ENCODE results near the gene HAUS7. TPM values are rescaled to one million over a fixed set of nuclear protein-coding genes. Genes with fewer than 3 reads are reported as not detected.

Gene HAUS7
- total RNA-seq, 1 donor from 2014 or later, result 32.5 TPM

DNA sequence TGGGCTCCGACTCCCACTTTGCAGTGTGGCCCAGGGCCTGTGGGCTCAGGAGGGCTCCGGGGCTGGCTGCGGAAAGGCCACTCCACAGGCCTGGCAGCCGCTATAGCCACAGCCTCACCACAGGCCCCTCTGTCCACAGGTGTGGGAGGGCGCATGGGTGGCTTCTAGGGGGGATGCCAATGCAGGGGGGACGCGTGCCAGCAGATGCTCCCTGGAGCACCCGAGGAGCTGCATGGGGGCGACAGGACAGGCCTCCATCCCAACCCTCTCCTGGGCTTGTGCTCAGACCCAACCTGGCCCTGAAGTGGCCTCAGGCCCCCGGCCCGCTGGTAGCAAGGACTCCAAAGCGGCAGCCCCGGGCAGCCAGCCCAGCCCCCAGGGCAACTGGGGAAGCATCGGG, 32.4 kb upstream of the HAUS7 start:
- Mint-ChIP-seq H3K27ac (no peak overlapping the region), H3K4me3 (no peak overlapping the region), H3K9me3 (no peaks in the 10 kb centered on the region), H3K4me1 (ENCODE audit: unreplicated experiment) (no peaks in the 10 kb centered on the region), H3K36me3 (peaks cover 8% of the 10 kb centered on the region), H3K27me3 (no peaks in the 10 kb centered on the region)
- TF ChIP-seq, protein P1, sequence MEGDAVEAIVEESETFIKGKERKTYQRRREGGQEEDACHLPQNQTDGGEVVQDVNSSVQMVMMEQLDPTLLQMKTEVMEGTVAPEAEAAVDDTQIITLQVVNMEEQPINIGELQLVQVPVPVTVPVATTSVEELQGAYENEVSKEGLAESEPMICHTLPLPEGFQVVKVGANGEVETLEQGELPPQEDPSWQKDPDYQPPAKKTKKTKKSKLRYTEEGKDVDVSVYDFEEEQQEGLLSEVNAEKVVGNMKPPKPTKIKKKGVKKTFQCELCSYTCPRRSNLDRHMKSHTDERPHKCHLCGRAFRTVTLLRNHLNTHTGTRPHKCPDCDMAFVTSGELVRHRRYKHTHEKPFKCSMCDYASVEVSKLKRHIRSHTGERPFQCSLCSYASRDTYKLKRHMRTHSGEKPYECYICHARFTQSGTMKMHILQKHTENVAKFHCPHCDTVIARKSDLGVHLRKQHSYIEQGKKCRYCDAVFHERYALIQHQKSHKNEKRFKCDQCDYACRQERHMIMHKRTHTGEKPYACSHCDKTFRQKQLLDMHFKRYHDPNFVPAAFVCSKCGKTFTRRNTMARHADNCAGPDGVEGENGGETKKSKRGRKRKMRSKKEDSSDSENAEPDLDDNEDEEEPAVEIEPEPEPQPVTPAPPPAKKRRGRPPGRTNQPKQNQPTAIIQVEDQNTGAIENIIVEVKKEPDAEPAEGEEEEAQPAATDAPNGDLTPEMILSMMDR (conservative IDR thresholded peaks at IDR 0.05), result no peak
- no peak for DNase-seq (ENCODE audit: extremely low spot score, unreplicated experiment)

DNA sequence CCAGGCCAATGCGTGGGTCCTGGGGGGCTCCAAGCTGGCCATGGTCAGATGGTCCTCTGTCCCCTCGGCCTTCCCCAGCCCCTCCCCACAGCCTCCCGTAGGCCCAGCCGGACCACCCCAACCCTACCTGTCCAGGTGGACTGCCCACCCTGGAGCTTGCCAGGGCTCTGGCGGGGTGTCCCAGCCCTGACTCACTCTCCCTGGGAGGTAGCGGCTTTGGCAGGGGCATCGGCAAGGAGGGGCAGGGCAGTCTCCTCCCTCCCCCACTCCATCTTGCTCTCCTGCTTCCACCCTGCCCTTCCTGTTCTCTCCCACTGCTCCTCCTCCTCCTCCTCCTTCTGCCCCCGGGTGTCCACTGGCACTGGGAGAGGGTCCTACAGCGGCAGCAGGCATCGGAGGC, 31.8 kb upstream of the HAUS7 start:
- TF ChIP-seq, protein P1 (conservative IDR thresholded peaks at IDR 0.05), result no peak
- no peaks in the 10 kb centered on the region for H3K9me3 Mint-ChIP-seq
- no peak overlapping the region for H3K4me3 Mint-ChIP-seq
- H3K27ac Mint-ChIP-seq, result no peak overlapping the region
- no peaks in the 10 kb centered on the region for H3K27me3 Mint-ChIP-seq
- peaks cover 8% of the 10 kb centered on the region for H3K36me3 Mint-ChIP-seq
- no peak for DNase-seq (ENCODE audit: extremely low spot score, unreplicated experiment)
- H3K4me1 Mint-ChIP-seq (ENCODE audit: unreplicated experiment), result no peaks in the 10 kb centered on the region

DNA sequence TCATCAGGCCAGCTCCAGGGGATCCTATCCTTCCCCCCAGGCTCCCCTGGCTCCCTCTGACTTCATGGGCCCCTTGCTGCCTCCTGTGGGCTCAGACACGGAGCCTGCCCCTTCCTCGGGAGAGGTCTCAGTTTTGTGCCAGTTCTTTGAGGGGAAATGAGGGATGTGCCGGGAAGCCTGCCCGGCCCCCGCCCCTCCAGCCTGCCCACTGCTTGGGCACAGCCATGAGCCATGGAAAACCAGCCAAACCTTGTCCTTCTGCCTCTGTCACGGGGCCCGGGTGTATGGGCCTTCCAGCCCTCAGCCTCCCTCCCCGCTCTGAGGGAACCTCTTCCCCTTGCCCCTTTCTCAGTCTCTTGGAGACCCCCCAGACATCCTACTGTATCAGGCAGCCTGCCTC, 31.2 kb upstream of the HAUS7 start:
- peaks cover 8% of the 10 kb centered on the region for H3K36me3 Mint-ChIP-seq
- no peaks in the 10 kb centered on the region for H3K9me3 Mint-ChIP-seq
- no peak overlapping the region for H3K27ac Mint-ChIP-seq
- no peak overlapping the region for H3K4me3 Mint-ChIP-seq
- no peaks in the 10 kb centered on the region for H3K27me3 Mint-ChIP-seq
- TF ChIP-seq, protein P1 (conservative IDR thresholded peaks at IDR 0.05), result no peak
- H3K4me1 Mint-ChIP-seq (ENCODE audit: unreplicated experiment), result no peaks in the 10 kb centered on the region
- no peak for DNase-seq (ENCODE audit: extremely low spot score, unreplicated experiment)

DNA sequence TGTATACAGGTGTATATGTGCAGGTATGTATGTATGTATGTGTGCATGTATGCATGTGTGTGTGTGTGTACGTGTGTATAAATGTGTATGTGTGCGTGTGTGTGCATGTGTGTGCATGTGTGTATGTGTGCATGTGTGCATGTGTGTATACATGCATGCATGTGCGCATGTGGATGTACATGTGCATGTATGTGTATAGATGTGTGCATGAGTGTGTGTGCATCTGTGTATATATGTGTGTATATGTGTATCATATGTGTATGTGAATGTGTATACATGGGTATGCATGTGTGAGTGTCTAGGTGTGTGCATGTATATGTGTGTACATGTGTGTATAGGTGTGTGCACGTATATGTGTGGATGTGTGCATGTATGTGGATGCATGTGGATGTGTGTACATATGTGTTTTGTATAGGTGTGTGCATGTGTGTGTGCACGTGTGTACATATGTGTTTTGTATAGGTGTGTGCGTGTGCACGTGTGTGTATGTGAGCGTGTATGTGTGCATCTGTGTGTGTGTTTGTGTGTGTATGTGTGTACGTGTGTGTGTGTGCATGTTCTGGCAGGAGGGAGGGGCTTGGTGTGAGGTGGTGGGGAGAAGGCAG, 30.4 kb upstream of the HAUS7 start:
- TF ChIP-seq, protein P1 (conservative IDR thresholded peaks at IDR 0.05), result no peak
- Mint-ChIP-seq H3K9me3 (no peaks in the 10 kb centered on the region), H3K27ac (no peak overlapping the region), H3K36me3 (peaks cover 8% of the 10 kb centered on the region), H3K27me3 (no peaks in the 10 kb centered on the region), H3K4me3 (no peak overlapping the region), H3K4me1 (ENCODE audit: unreplicated experiment) (no peaks in the 10 kb centered on the region)
- no peak for DNase-seq (ENCODE audit: extremely low spot score, unreplicated experiment)

DNA sequence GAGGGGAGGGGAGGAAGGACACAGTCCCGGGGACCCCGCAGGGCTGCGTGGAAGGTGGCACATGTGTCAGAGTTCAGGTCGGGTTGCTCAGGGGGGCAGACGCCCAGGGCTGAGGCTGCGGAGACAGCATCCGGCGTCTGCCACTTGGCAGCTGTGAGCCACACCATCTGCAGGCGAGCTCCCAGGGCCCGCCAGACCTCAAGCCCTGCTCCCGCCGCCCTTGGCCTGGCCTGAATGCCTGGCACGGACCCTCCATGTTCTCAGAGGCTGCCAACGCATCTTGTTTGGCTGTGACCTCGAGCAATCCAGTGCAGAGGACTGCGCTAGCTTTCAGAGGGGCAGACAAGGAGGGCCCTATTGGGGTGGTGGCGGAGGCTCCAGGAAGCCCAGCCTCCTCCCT, 29.5 kb upstream of the HAUS7 start:
- DNase-seq (ENCODE audit: extremely low spot score, unreplicated experiment), result no peak
- H3K27ac Mint-ChIP-seq, result no peak overlapping the region
- H3K9me3 Mint-ChIP-seq, result no peaks in the 10 kb centered on the region
- H3K4me3 Mint-ChIP-seq, result no peak overlapping the region
- H3K27me3 Mint-ChIP-seq, result no peaks in the 10 kb centered on the region
- H3K4me1 Mint-ChIP-seq (ENCODE audit: unreplicated experiment), result no peaks in the 10 kb centered on the region
- H3K36me3 Mint-ChIP-seq, result peaks cover 8% of the 10 kb centered on the region
- TF ChIP-seq, protein P1 (conservative IDR thresholded peaks at IDR 0.05), result no peak

DNA sequence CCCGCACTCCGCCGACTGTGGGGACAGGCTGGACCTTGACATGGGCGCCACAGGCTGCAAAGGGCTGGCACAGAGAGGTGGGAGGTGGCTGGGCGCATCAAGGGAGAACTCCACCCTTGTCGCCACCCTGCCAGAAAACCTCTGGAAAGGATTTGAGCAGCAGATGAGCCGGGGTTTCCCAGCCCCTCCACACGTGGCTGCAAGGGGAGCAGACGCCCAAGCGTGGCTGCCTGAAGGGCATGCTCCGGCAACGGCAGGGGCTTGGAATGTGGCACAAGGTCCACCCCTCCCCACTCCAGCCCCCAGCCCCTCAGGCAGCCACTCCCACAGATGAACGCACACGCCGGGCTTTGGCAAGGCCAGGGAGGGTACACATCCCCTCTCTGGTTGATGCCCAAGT, 29.0 kb upstream of the HAUS7 start:
- no peaks in the 10 kb centered on the region for H3K27me3 Mint-ChIP-seq
- H3K27ac Mint-ChIP-seq, result no peak overlapping the region
- H3K9me3 Mint-ChIP-seq, result no peaks in the 10 kb centered on the region
- TF ChIP-seq, protein P1 (conservative IDR thresholded peaks at IDR 0.05), result no peak
- no peak overlapping the region for H3K4me3 Mint-ChIP-seq
- H3K4me1 Mint-ChIP-seq (ENCODE audit: unreplicated experiment), result no peaks in the 10 kb centered on the region
- no peak for DNase-seq (ENCODE audit: extremely low spot score, unreplicated experiment)
- peaks cover 8% of the 10 kb centered on the region for H3K36me3 Mint-ChIP-seq

All from type B pancreatic cell (in vitro differentiated cells).